SK-N-MC (cell line): ENCODE data around the gene RAET1G.
"Not testable (repeated sequence)": the region's sequence is repeated elsewhere in the genome, so short reads cannot be mapped to it uniquely, and the experiment has no call there.

ENCODE experiments used
- EZH2 ChIP-seq: fragments of 200-600 bp; sonication (generic); IDR thresholded peaks from one replicate; pipeline ENCODE4 v1.6.1; 2017; ENCODE audit warnings: antibody characterized with exemption
- FOXP2 ChIP-seq: optimal IDR thresholded peaks from 2 replicates; pipeline ENCODE3; 2011; ENCODE audit warnings: mild to moderate bottlenecking, moderate library complexity; ENCODE audit not compliant: insufficient read depth; ENCODE audit errors: extremely low read length, control extremely low read depth
- POLR2AphosphoS5 ChIP-seq: IDR thresholded peaks from 2 replicates; pipeline ENCODE4 v1.6.1; 2012; ENCODE audit warnings: mild to moderate bottlenecking, low read depth, low read length, borderline replicate concordance

DNA sequence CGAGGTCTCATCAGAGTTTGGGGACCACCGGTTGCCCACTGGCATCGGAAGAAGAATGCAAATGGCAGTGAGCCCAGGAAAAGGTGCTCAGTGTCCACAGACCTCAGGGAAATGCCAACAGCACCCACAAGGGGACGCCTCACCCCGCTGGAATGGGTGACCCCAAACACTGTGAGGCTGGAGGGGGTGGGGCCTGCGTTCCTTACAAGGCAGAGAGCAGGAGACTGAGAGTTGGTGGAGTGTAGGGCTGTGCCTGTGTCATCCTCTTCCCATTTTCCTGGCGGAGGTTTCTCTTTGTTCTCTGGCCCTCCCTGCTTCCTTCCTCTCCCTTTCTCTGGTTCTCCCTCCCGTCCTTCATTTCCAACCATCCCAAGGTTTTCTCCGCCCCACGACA lies 31.0 kb upstream of the RAET1G start:
- TF ChIP-seq EZH2, FOXP2, POLR2AphosphoS5: not testable (repeated sequence)
